Measurements from ENCODE around the gene MOBP.
A peak's percentile ranks its signal among the peaks of the same experiment; 100 is the strongest.
"Not testable (repeated sequence)": the region's sequence is repeated elsewhere in the genome, so short reads cannot be mapped to it uniquely, and the experiment has no call there.

The MOBP gene

GRCh38 chr3:39467394-39468107 lies at the start of gene MOBP:
Gene MOBP, plus strand, starts transcription at chr3:39467680. Its CDS starts 34,390 bp downstream, at chr3:39502070.
- no peak for ATAC-seq
- DNase-seq, result no peak

GRCh38 chr3:39418556-39419225 lies 48.8 kb upstream of the MOBP start:
- not testable (repeated sequence) for ATAC-seq, DNase-seq

DNA sequence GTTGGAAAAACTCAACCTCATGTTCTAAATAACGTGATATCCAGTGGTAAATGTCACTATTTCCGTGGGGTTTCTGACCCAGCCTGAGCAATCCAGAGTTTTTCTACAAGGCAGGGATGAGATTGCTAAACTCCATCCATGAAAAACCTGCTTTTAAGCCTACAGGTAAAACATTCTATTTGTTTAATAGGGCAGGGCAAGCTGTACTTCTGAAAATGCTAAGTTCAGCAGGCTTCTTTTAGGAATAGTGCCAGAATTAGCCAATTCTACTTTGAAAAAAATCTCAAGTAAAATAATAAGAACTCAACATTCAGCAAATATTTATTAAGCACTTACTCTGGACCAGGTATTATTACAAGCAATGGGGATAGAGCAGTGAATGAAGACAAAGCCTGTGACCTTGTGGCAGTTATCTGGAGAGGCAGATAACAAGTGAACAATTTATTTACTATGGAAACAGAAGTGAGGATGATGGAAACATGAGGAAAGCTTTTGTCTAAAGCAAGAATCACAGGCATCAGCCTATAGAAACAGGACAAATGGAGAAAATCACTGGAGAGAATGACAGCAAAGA lies 47.7 kb upstream of the MOBP start:
- ATAC-seq, result no peak
- DNase-seq, result no peak

DNA sequence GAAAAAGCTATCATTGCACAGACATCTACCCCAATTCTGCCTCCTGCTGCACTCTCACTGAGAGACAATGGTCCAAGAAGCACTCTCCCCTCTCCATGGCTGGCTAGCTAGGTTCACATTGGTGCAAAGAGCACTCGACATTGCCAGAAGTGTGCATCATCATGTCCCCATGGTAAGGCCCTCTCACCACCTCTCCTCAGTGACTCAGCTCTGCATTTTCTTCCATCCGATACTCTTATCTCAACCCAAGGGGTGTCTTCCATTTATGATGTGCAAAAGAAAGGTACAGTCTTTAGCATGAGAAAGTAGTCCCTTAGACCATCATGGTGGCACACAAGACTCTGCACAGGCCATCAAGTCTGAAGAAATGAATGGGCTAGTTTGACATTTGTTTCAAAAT lies 46.9 kb upstream of the MOBP start:
- DNase-seq (no peak), ATAC-seq (no peak)

DNA sequence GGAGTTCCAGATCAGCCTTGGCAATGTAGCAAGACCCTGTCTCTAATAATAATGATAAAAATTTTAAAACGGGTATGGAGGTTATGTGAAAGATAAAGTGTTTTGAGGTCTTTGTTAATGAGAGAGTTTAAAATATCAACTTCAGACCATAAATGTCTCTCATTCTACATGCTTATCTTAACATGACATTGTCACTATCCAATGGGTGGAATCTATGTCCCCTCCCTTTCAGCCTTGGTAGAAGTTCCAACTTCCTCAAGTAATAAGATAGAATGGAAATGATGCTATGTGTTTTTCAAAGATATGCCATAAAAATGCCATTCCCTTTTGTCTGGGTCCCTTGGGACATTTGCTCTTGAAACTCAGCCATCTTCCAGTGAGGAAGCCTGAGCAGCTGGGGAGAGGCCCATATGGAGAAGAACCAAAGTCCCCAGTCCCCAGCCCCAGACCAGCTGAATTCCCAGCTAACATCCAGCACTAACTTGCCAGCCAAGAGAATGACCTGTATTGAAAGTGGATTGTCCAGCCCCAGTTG lies 44.0 kb upstream of the MOBP start:
- DNase-seq, result no peak

DNA sequence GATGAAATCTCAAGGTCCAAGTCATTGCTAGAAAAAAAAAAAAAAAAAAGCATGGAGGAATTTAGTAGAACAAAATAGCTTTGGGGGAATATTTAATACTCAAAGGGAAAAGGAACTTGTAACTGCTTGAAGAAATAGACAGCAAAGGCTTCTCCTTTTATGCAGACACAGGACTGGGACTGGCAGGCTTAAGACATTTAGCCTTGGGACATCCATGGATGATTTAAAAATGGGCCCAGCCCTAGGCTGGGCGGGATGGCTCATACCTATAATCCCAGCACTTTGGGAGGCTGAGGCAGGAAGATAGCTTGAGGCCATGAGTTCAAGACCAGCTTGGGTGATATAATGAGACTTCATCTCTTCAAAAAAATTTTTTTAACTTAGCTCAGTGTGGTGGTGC lies 41.2 kb upstream of the MOBP start:
- DNase-seq, result no peak
- no peak for ATAC-seq

More for the DNA sequence above, 44.0 kb upstream of the MOBP start:
- ATAC-seq, result no peak

GRCh38 chr3:39427506-39427905 lies 40.0 kb upstream of the MOBP start:
- DNase-seq (no peak), ATAC-seq (no peak)

GRCh38 chr3:39428745-39429201 lies 38.7 kb upstream of the MOBP start:
- DNase-seq (no peak), ATAC-seq (no peak)

- no peak for DNase-seq
- ATAC-seq, result no peak
These were observed 38.0 kb upstream of the MOBP start for GRCh38 chr3:39429466-39429865.

DNA sequence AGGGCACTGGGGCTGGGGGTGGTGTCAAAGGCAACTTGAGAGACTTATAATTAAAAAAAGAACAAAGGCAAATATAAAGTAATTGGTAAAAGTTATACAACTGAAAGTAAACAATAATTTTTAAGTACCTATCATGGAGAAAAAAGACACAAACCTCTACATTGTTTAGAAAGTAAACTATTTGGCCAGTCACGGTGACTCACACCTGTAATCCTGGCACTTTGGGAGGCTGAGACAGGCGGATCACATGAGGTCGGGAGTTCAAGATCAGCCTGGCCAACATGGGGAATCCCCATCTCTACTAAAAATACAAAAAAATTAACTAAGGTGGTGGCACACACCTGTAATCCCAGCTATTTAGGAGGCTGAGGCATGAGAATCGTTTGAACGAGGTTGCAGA lies 35.1 kb upstream of the MOBP start:
- ATAC-seq (no peak), DNase-seq (no peak)

GRCh38 chr3:39433642-39434041 lies 33.8 kb upstream of the MOBP start:
- ATAC-seq (no peak), DNase-seq (no peak)

GRCh38 chr3:39434574-39434973 lies 32.9 kb upstream of the MOBP start:
- peak; percentile 90 for ATAC-seq
- DNase-seq, result peak; percentile 40

GRCh38 chr3:39435006-39435748 lies 32.3 kb upstream of the MOBP start:
- DNase-seq (no peak), ATAC-seq (no peak)

- ATAC-seq, result no peak
- DNase-seq, result no peak
These were observed 28.6 kb upstream of the MOBP start for GRCh38 chr3:39438880-39439279.

- ATAC-seq (no peak), DNase-seq (no peak)
These were observed 27.2 kb upstream of the MOBP start for GRCh38 chr3:39440316-39440715.

DNA sequence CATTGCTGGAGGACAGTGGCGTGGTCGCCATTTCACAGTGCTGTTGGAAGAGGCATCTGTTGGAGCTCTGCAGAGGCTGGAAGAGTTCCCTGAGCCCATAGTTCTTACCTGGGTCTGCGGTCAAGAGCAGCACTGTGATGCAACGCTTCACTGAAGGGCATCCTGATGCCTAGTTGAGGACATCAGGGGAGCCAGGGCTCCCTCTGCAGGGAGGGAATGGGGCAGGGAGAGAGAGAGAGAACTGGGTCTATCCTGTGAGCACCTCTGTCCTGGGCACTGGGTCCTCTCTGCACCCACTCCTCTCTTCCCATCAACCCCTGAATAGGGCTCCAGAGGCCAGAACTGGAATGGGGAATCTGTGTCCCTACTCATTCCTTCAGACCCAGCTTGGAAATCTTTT lies 23.9 kb upstream of the MOBP start:
- DNase-seq, result no peak
- ATAC-seq, result no peak

DNA sequence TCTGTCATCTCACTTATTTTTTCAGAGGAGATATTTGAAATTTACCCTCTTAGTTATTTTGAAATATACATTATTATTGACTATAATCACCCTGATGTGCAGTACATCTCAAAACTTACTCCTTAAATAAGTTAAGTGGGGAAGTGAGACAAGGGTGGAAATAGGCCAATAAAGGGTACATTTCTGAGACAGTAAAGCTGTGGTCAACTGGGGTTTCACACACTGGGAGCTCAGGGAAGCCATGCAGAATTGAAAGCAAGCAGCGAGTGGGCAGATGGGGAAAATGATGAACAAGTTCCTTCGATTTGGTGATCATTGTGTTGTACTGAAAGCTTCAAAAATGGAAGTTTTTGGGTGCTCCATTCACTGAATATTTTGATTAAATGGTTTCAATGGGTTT lies 21.6 kb upstream of the MOBP start:
- no peak for DNase-seq
- ATAC-seq, result no peak

GRCh38 chr3:39446444-39446843 lies 21.0 kb upstream of the MOBP start:
- DNase-seq (no peak), ATAC-seq (no peak)

DNA sequence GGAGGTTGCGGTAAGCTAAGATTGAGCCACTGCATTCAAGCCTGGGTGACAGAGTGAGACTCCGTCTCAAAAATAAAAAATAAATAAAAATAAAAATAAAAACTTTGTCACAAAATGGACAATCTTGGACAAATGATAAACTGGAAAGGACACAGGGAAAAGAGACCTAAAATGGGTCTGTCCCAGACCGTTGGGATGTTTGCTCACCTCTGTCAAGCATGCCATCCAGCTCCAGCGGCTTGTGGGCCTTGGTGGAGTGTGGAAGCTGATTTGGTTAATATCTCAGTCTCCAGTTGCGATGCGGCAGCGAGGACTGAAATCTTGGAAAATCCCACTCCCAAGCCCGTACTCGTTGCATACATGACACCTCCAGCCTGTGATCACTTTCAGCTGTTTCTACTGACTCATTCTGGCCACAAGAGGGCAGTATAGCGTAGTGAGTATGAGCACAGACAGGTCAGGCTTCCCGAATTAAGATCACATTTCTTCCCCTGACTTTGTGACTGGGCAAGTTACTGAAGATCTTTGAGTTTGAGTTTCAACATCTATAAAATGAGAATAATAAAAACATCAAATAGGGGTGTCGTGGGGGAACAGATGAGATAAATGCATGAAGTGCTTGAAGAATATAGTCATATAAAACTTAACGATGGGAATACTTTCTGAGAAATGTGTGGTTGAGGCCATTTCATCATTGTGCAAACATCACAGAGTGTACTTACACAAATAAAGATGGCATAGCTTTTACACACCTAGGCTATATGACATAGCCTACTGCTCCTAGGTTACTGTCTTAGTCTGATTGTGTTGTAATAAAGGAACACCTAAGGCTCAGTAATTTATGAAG lies 19.6 kb upstream of the MOBP start:
- peak; percentile 64 for DNase-seq
- peak; percentile 86 for ATAC-seq

DNA sequence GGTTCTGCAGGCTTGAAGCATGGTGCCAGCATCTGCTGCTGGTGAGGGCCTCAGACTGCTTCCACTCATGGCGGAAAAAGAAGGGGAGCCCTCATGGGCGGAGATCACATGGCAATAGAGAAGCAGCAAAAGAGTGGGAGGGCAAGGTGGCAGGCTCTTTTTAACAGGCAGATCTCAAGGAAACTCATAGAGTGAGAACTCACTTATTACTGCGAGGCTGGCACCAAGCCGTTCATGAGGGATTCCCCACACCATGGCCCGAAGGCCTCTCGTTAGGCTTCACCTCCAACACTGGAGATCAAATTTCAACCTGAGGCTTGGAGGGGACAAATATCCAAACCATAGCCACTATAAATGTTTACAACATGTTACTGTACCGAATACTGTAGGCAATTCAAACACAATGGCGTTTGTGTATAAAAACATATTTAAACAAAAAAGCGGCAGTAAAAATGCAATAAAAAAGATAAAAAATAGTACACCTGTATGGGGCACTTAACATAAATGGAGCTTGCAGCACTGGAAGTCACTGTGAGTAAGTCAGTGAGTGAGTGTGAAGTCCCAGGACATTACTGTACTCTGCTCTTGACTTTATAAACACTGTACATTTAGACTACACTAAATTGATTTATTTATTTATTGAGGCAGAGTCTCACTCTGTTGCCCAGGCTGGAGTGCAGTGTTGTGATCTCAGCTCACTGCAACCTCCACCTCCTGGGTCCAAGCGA lies 18.8 kb upstream of the MOBP start:
- no peak for DNase-seq
- ATAC-seq, result no peak

DNA sequence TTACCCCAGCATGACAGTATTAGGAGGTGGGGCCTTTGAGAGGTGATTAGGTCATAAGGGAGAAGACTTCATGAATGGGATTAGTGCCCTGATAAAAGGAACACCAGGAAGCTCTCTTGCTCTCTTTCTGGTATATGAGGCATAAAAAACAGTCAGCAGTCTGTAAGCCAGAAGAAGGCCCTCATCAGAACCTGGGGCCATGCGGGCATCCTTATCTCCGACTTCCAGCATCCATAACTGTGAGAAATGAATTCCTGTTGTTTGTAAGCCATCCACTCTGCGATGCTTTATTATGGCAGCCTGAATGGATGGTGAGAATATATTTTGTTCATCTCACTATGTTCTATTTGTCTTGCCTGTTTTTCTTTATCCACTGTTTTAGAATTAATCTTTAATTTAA lies 17.7 kb upstream of the MOBP start:
- DNase-seq (no peak), ATAC-seq (no peak)
